OCI-LY1 (cell line): Measurements from ENCODE around the gene LRRC45.

Experiments
- CTCF ChIP-seq: fragments of 200-600 bp; sonication (generic), shearing (Covaris generic); IDR thresholded peaks from 2 replicates; pipeline ENCODE4 v1.5.1; 2017; ENCODE audit warnings: mild to moderate bottlenecking, antibody characterized with exemption, low read length, moderate library complexity, mixed read lengths
- EZH2 ChIP-seq: fragments of 200-600 bp; sonication (generic), shearing (Covaris generic); IDR thresholded peaks from 2 replicates; pipeline ENCODE4 v1.8.0; 2017; ENCODE audit warnings: borderline replicate concordance, mixed run types, mild to moderate bottlenecking, antibody characterized with exemption, low read length, moderate library complexity, mixed read lengths

DNA sequence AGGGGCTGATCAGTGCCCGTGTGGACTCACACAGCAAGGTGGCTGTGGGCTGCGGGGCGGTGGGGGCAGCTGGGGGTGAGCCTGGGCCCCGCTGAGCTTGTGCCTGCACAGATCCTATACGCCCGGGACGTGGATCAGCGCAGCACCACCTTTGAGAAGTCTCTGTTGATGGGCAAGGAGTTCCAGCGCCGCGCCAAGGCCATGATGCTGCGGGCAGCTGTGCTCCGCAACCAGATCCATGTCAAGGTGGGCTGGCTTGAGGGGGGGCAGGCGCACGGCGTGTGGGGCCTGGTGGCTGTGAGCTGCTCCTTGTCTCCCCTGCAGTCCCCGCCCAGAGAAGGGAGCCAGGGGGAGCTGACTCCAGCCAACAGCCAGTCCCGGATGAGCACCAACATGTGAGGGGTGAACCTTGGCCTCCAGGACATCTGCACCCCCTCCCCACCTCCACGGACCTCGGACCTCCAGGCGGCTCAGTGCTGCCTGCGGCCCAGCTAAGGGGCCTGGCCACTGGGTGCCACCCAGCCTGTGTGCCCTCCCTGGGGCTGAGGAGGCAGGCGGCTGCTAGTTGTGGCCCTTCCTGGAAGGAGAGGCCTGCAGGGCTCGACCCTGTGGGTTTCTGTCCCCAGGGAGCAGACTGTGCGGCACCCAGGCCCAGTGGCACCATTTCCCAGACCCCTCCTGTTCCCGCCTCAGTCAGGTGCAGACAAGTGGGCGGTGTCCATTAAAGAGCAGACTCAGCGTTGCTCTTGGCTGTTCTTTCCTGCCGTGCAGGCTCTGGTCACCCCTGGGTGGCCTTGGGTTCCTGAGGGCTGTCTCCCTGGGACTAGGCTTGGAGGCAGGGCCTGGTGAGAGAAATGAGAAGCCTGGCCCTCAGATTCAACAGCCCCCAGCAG lies 33.9 kb downstream of the LRRC45 start:
- TF ChIP-seq CTCF (no peak), EZH2 (no peak)
